ENCODE data around the gene STIMATE.

STIMATE gene

GRCh38 chr3:52836471-52836845 is 60.9 kb downstream of the STIMATE start:
- H3K27ac ChIP-seq, result no peak overlapping the region
- no peak for TF ChIP-seq CTCF (IDR thresholded peaks at IDR 0.05)
- TF ChIP-seq ZFX (IDR thresholded peaks at IDR 0.05; ENCODE audit: borderline replicate concordance), result no peak

GRCh38 chr3:52835766-52836470 is 61.4 kb downstream of the STIMATE start:
- TF ChIP-seq CTCF (IDR thresholded peaks at IDR 0.05) (no peak), ZFX (IDR thresholded peaks at IDR 0.05; ENCODE audit: borderline replicate concordance) (no peak)
- no peak overlapping the region for H3K27ac ChIP-seq

- H3K27ac ChIP-seq, result no peak within 1 kb of the TSS
- TF ChIP-seq CTCF (IDR thresholded peaks at IDR 0.05), result no peak
- TF ChIP-seq ZFX (IDR thresholded peaks at IDR 0.05; ENCODE audit: borderline replicate concordance), result no peak
Observed at GRCh38 chr3:52834871-52835501, 62.4 kb downstream of the STIMATE start, which contains the start of gene MUSTN1. MUSTN1 (minus strand) TSS chr3:52835019; CDS start chr3:52834948, 71 bp downstream.

GRCh38 chr3:52833202-52833601 is 64.1 kb downstream of the STIMATE start:
- H3K27ac ChIP-seq, result no peak overlapping the region
- no peak for TF ChIP-seq CTCF (IDR thresholded peaks at IDR 0.05)
- TF ChIP-seq ZFX (IDR thresholded peaks at IDR 0.05; ENCODE audit: borderline replicate concordance), result no peak

GRCh38 chr3:52831500-52832301 is 65.6 kb downstream of the STIMATE start:
- TF ChIP-seq CTCF (IDR thresholded peaks at IDR 0.05) (no peak), ZFX (IDR thresholded peaks at IDR 0.05; ENCODE audit: borderline replicate concordance) (no peak)
- H3K27ac ChIP-seq, result no peak overlapping the region

GRCh38 chr3:52830535-52831258 is 66.7 kb downstream of the STIMATE start, which contains the start of gene ITIH4:
ITIH4 (minus strand) TSS chr3:52830672; CDS start chr3:52830642, 30 bp downstream.
- H3K27ac ChIP-seq, result no peak within 1 kb of the TSS
- TF ChIP-seq CTCF (IDR thresholded peaks at IDR 0.05) (no peak), ZFX (IDR thresholded peaks at IDR 0.05; ENCODE audit: borderline replicate concordance) (no peak)

All from 22Rv1 (cell line).